Measurements from ENCODE around the gene UBA6. TPM values are rescaled to one million over a fixed set of nuclear protein-coding genes. Genes with fewer than 3 reads are reported as not detected.
"Not testable (repeated sequence)": the region's sequence is repeated elsewhere in the genome, so short reads cannot be mapped to it uniquely, and the experiment has no call there.

UBA6 gene
- total and polyA plus RNA-seq, 8 donors = 57.6 to 80.9 (median 63.8) TPM

DNA sequence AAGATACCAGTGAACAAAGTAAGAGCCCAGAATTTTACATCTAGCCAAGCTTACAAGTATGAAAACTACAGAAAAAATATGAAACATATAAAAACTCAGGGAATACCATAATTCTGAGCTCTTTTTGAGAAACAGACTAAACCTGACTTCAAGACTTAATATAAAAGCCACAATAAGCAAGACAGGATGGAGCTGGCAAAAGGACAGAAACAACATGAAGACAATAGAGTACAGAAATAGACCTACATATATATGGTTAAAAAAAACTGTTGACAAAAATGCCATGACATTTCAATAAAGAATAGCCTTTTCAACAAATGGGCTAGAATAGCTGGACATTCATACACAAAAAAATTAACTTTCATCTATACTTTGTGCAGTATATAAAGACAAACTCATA lies 49.4 kb downstream of the UBA6 start:
- no peaks in the 10 kb centered on the region for H3K4me1 ChIP-seq
- no peak for ATAC-seq
- H3K27ac ChIP-seq = no peak overlapping the region
- TF ChIP-seq, protein P1, sequence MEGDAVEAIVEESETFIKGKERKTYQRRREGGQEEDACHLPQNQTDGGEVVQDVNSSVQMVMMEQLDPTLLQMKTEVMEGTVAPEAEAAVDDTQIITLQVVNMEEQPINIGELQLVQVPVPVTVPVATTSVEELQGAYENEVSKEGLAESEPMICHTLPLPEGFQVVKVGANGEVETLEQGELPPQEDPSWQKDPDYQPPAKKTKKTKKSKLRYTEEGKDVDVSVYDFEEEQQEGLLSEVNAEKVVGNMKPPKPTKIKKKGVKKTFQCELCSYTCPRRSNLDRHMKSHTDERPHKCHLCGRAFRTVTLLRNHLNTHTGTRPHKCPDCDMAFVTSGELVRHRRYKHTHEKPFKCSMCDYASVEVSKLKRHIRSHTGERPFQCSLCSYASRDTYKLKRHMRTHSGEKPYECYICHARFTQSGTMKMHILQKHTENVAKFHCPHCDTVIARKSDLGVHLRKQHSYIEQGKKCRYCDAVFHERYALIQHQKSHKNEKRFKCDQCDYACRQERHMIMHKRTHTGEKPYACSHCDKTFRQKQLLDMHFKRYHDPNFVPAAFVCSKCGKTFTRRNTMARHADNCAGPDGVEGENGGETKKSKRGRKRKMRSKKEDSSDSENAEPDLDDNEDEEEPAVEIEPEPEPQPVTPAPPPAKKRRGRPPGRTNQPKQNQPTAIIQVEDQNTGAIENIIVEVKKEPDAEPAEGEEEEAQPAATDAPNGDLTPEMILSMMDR (IDR thresholded peaks at IDR 0.05) = no peak
- DNase-seq = no peak
- intact Hi-C loops (cut with DNase I) = no loop called here
- peaks cover 0 to 60% of the 10 kb centered on the region in 2 donors for H3K36me3 ChIP-seq
- no peaks in the 10 kb centered on the region for H3K27me3 ChIP-seq
- H3K4me3 ChIP-seq = no peak overlapping the region
- no peaks in the 10 kb centered on the region for H3K9me3 ChIP-seq

DNA sequence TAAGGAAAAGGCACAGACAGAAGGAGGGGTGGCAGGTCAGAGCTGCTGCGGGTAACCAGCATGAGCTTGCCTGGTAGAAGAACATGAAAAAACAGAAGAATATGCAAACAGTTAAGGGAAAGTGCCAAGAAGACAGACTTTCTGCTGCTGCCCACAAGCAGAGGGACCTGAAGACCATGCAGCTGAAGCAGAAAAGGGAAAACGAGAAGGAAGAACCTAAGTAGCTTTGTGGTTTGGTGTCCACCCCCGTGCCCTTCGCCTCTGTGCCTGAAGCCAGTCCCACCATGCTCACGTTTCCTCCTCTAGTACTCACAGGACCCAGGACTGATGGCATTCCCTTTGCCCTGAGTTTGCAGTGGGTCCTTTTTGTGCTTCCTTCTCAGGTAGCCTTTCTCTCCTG lies 62.8 kb downstream of the UBA6 start:
- ATAC-seq (no peak), DNase-seq (no peak)
- no peaks in the 10 kb centered on the region for H3K9me3 ChIP-seq
- H3K4me1 ChIP-seq = no peaks in the 10 kb centered on the region
- H3K27me3 ChIP-seq = no peaks in the 10 kb centered on the region
- TF ChIP-seq, protein P1 (IDR thresholded peaks at IDR 0.05) = no peak
- peaks cover 3 to 51% of the 10 kb centered on the region in 2 donors for H3K36me3 ChIP-seq
- H3K4me3 ChIP-seq = no peak overlapping the region
- intact Hi-C loops (cut with DNase I) = no loop called here
- no peak overlapping the region for H3K27ac ChIP-seq

DNA sequence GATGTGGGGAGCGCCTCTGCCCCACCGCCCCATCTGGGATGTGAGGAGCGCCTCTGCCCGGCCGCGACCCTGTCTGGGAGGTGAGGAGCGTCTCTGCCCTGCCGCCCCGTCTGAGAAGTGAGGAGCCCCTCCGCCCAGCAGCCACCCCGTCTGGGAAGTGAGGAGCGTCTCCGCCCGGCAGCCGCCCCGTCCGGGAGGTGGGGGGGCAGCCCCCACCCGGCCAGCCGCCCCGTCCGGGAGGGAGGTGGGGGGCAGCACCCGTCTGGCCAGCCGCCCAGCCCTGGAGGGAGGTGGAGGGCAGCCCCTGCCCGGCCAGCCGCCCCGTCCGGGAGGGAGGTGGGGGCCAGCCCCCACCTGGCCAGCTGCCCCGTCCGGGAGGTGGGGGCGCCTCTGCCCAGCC lies 64.0 kb downstream of the UBA6 start:
- H3K4me3 ChIP-seq; ATAC-seq; H3K27me3 ChIP-seq; H3K9me3 ChIP-seq; H3K27ac ChIP-seq; intact Hi-C loops (cut with DNase I); H3K4me1 ChIP-seq: not testable (repeated sequence)
- peaks cover 3 to 63% of the 10 kb centered on the region in 2 donors for H3K36me3 ChIP-seq
- peak in 1 of 4 donors; percentile 50 for DNase-seq

DNA sequence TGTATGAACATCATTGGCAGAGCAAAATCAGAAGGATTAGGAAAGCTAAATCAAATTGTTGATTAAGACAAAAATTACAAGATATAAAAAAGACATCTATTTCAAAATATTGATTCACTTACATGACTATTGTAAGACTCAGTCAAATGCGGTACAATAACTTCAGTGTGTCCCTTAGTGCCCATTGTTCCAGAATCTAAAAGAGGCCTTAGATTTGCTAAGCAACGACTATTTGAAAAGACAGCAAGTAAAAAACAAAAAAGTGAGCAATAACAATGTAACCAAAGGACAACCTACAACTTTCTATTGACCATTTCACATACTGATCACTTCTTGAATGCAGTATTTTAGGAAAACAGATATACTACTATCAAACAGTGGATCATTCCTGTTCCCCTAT lies 65.6 kb downstream of the UBA6 start:
- intact Hi-C loops (cut with DNase I) = no loop called here
- TF ChIP-seq, protein P1 (IDR thresholded peaks at IDR 0.05) = no peak
- Histone ChIP-seq H3K9me3 (no peaks in the 10 kb centered on the region), H3K27ac (no peak overlapping the region), H3K36me3 (peaks cover 0 to 80% of the 10 kb centered on the region in 2 donors), H3K27me3 (no peaks in the 10 kb centered on the region), H3K4me3 (no peak overlapping the region), H3K4me1 (no peaks in the 10 kb centered on the region)
- DNase-seq = no peak
- ATAC-seq = no peak

DNA sequence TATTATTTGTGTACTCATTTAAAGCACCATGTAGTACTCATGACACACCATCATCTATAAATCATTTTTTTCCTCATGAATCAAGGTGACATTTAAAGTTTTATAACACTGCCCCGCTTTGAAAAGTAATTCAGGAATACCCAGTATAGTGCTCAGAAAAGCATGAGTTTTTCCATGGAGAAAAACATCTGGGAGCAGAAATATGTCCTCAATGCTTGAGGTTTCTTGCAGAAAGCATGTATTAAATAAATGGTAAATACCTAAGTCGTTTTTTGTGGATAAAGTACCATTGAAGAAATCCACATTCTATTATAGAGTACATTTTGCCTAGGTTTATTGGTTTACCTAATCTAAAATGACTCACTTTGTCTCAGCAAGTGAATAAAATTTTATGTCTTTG lies 66.2 kb downstream of the UBA6 start:
- ATAC-seq = no peak
- TF ChIP-seq, protein P1 (IDR thresholded peaks at IDR 0.05) = no peak
- H3K36me3 ChIP-seq = peaks cover 0 to 85% of the 10 kb centered on the region in 2 donors

DNA sequence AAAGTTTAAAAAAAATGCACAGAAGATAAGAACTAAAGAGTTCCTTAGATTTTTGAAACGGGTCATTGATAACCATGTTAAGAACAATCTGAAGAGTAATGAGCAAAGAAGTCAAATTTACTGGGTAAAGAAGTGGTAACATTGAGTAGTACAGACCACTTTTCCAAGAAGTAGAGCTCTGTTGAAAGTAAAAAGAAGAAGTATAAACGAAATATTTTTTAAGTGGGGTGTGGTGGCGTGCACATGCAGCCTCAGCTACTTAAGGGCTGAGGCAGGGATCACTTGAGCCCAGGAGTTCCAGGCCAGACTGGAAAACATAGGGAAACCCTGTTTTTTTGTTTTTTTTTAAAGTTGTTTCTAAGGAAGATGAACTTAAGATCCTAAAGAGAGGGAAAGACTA lies 68.5 kb downstream of the UBA6 start:
- Histone ChIP-seq H3K27me3 (no peaks in the 10 kb centered on the region), H3K4me3 (no peak overlapping the region), H3K9me3 (no peaks in the 10 kb centered on the region), H3K36me3 (peaks cover 0 to 88% of the 10 kb centered on the region in 2 donors), H3K4me1 (no peaks in the 10 kb centered on the region), H3K27ac (no peak overlapping the region)
- TF ChIP-seq, protein P1 (IDR thresholded peaks at IDR 0.05) = no peak
- intact Hi-C loops (cut with DNase I) = no loop called here
- ATAC-seq = peak; percentile 44
- no peak for DNase-seq

More for the DNA sequence above, 66.2 kb downstream of the UBA6 start:
- Histone ChIP-seq H3K4me3 (no peak overlapping the region), H3K9me3 (no peaks in the 10 kb centered on the region), H3K4me1 (no peaks in the 10 kb centered on the region), H3K27ac (no peak overlapping the region), H3K27me3 (no peaks in the 10 kb centered on the region)
- intact Hi-C loops (cut with DNase I) = no loop called here
- DNase-seq = no peak
